Measurements from ENCODE around the gene RUNX3. TPM values are rescaled to one million over a fixed set of nuclear protein-coding genes. Genes with fewer than 3 reads are reported as not detected.

RUNX3 gene
- total RNA-seq, 2 experiments from 2014 or later = 12.2 to 39.5 TPM

GRCh38 chr1:24941564-24941963 lies 11.5 kb upstream of the RUNX3 start:
- intact Hi-C loops (cut with micrococcal nuclease; ENCODE audit: unreplicated experiment) = no loop called here
- CTCF ChIA-PET (ENCODE audit: unreplicated experiment) = no interaction called here
- Histone ChIP-seq H2AFZ (ENCODE audit: low read length) (no peak overlapping the region), H3K9me3 (ENCODE audit: low read length) (no peaks in the 10 kb centered on the region), H3K4me2 (ENCODE audit: low read length) (no peak overlapping the region), H3K27ac (ENCODE audit: low read depth, low read length, poor library complexity, severe bottlenecking) (no peak overlapping the region), H3K4me1 (ENCODE audit: insufficient read depth, low read length, poor library complexity, severe bottlenecking) (peaks cover 7% of the 10 kb centered on the region), H3K4me3 (ENCODE audit: low read depth, low read length, poor library complexity, severe bottlenecking) (no peak overlapping the region), H3K79me2 (ENCODE audit: insufficient read depth, low read depth, low read length) (no peaks in the 10 kb centered on the region), H3K36me3 (ENCODE audit: insufficient read depth, low read length) (no peaks in the 10 kb centered on the region), H3K9me2 (ENCODE audit: insufficient read depth, low read length) (no peaks in the 10 kb centered on the region), H4K20me1 (ENCODE audit: insufficient read depth, low read length) (no peaks in the 10 kb centered on the region)
- POLR2A ChIA-PET = interaction anchor here (0.8 kb wide), 1 partner anchor 159 kb away, joined by 3 read pairs; no protein-coding TSS in a partner anchor
- TF ChIP-seq EZH2phosphoT487 (IDR thresholded peaks at IDR 0.05; ENCODE audit: borderline replicate concordance, low read depth, low read length) (no peak), CTCF (conservative IDR thresholded peaks at IDR 0.05; ENCODE audit: low read length) (no peak)
- BruUV-seq (replicated peaks) = no TSS peak
- no peak for DNase-seq (ENCODE audit: low spot score)

GRCh38 chr1:24940231-24940630 lies 10.2 kb upstream of the RUNX3 start:
- Histone ChIP-seq H3K4me1 (ENCODE audit: insufficient read depth, low read length, poor library complexity, severe bottlenecking) (peaks cover 18% of the 10 kb centered on the region), H3K4me3 (ENCODE audit: low read depth, low read length, poor library complexity, severe bottlenecking) (no peak overlapping the region), H4K20me1 (ENCODE audit: insufficient read depth, low read length) (no peaks in the 10 kb centered on the region), H3K36me3 (ENCODE audit: insufficient read depth, low read length) (no peaks in the 10 kb centered on the region), H2AFZ (ENCODE audit: low read length) (no peak overlapping the region), H3K9me3 (ENCODE audit: low read length) (no peaks in the 10 kb centered on the region), H3K27ac (ENCODE audit: low read depth, low read length, poor library complexity, severe bottlenecking) (no peak overlapping the region), H3K79me2 (ENCODE audit: insufficient read depth, low read depth, low read length) (no peaks in the 10 kb centered on the region), H3K4me2 (ENCODE audit: low read length) (no peak overlapping the region), H3K9me2 (ENCODE audit: insufficient read depth, low read length) (no peaks in the 10 kb centered on the region)
- TF ChIP-seq EZH2phosphoT487 (IDR thresholded peaks at IDR 0.05; ENCODE audit: borderline replicate concordance, low read depth, low read length) (no peak), CTCF (conservative IDR thresholded peaks at IDR 0.05; ENCODE audit: low read length) (no peak)
- ChIA-PET POLR2A (interaction anchor here (0.7 kb wide), 1 partner anchor 12 kb away, joined by 5 read pairs; no protein-coding TSS in a partner anchor), CTCF (ENCODE audit: unreplicated experiment) (no interaction called here)
- BruUV-seq (replicated peaks) = no TSS peak
- no peak for DNase-seq (ENCODE audit: low spot score)
- intact Hi-C loops (cut with micrococcal nuclease; ENCODE audit: unreplicated experiment) = no loop called here

- Histone ChIP-seq H3K36me3 (ENCODE audit: insufficient read depth, low read length) (no peaks in the 10 kb centered on the region), H4K20me1 (ENCODE audit: insufficient read depth, low read length) (no peaks in the 10 kb centered on the region), H3K9me3 (ENCODE audit: low read length) (no peaks in the 10 kb centered on the region), H3K27ac (ENCODE audit: low read depth, low read length, poor library complexity, severe bottlenecking) (no peak overlapping the region), H3K9me2 (ENCODE audit: insufficient read depth, low read length) (no peaks in the 10 kb centered on the region), H3K4me2 (ENCODE audit: low read length) (no peak overlapping the region), H3K79me2 (ENCODE audit: insufficient read depth, low read depth, low read length) (no peaks in the 10 kb centered on the region), H3K4me1 (ENCODE audit: insufficient read depth, low read length, poor library complexity, severe bottlenecking) (peaks cover 23% of the 10 kb centered on the region), H2AFZ (ENCODE audit: low read length) (no peak overlapping the region), H3K4me3 (ENCODE audit: low read depth, low read length, poor library complexity, severe bottlenecking) (no peak overlapping the region)
- ChIA-PET POLR2A (no interaction called here), CTCF (ENCODE audit: unreplicated experiment) (no interaction called here)
- TF ChIP-seq EZH2phosphoT487 (IDR thresholded peaks at IDR 0.05; ENCODE audit: borderline replicate concordance, low read depth, low read length) (no peak), CTCF (conservative IDR thresholded peaks at IDR 0.05; ENCODE audit: low read length) (no peak)
- DNase-seq (ENCODE audit: low spot score) = no peak
- BruUV-seq (replicated peaks) = no TSS peak
- intact Hi-C loops (cut with micrococcal nuclease; ENCODE audit: unreplicated experiment) = loop anchor here (10.0 kb wide), 1 partner anchor 295 kb away; the partner anchor contains the start of gene SYF2
These were observed 9.7 kb upstream of the RUNX3 start for GRCh38 chr1:24939675-24940193.
